Measurements from ENCODE around the gene NAA15. TPM values are rescaled to one million over a fixed set of nuclear protein-coding genes. Genes with fewer than 3 reads are reported as not detected.
A peak's percentile ranks its signal among the peaks of the same experiment; 100 is the strongest.

NAA15 gene
- total RNA-seq, 1 donor from 2014 or later = 33.1 TPM

GRCh38 chr4:139266208-139266582 is 35.1 kb upstream of the NAA15 start:
- H3K4me3 ChIP-seq = peak overlapping the region; percentile 61
- H3K9me3 ChIP-seq (replicated peaks) = no peaks in the 10 kb centered on the region
- no peaks in the 10 kb centered on the region for H3K36me3 ChIP-seq
- no peaks in the 10 kb centered on the region for H3K27me3 ChIP-seq (ENCODE audit: low read depth)
- intact Hi-C loops (cut with micrococcal nuclease) = no loop called here
- TF ChIP-seq, protein P1, sequence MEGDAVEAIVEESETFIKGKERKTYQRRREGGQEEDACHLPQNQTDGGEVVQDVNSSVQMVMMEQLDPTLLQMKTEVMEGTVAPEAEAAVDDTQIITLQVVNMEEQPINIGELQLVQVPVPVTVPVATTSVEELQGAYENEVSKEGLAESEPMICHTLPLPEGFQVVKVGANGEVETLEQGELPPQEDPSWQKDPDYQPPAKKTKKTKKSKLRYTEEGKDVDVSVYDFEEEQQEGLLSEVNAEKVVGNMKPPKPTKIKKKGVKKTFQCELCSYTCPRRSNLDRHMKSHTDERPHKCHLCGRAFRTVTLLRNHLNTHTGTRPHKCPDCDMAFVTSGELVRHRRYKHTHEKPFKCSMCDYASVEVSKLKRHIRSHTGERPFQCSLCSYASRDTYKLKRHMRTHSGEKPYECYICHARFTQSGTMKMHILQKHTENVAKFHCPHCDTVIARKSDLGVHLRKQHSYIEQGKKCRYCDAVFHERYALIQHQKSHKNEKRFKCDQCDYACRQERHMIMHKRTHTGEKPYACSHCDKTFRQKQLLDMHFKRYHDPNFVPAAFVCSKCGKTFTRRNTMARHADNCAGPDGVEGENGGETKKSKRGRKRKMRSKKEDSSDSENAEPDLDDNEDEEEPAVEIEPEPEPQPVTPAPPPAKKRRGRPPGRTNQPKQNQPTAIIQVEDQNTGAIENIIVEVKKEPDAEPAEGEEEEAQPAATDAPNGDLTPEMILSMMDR (IDR thresholded peaks at IDR 0.05; ENCODE audit: borderline replicate concordance) = no peak
- H3K4me1 ChIP-seq = peaks cover 21% of the 10 kb centered on the region
- DNase-seq = no peak
- H3K27ac ChIP-seq (replicated peaks) = peak overlapping the region; percentile 71

DNA sequence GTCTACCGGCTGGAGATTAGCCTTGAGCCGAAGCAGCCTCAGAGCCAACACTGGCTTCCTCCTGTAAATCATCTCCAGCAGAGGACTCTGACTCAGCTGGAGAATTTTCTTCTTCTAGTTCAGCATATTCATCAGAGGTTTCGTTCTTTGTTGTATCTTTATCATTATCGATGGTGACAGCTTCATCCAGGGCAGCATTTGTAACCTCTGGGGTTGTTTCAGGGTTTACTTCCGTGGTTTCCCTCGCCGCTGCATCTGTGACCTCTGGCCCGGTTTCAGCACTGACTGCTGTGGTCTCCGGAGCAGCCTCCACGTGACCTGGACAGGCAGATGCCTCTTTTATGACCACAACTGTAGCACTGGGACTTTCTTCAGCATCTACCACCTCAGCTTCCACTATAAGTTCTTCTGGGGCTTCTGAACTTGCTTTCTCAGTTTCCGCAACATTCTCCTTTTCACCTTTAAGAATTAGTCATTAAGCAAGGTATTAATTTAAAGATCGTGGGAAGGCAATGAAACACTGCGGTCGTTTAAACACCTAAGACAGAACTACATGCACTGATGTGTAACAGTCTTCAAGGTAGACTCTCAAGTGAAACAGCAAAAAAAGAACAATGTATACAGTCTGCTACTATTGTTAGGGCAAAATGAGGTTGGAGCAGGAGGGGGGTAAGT is 34.6 kb upstream of the NAA15 start:
- DNase-seq = peak; percentile 76
- intact Hi-C loops (cut with micrococcal nuclease) = no loop called here
- Histone ChIP-seq H3K9me3 (replicated peaks) (no peaks in the 10 kb centered on the region), H3K27ac (replicated peaks) (peak overlapping the region; percentile 71), H3K36me3 (no peaks in the 10 kb centered on the region), H3K4me3 (peak overlapping the region; percentile 61), H3K27me3 (ENCODE audit: low read depth) (no peaks in the 10 kb centered on the region), H3K4me1 (peaks cover 21% of the 10 kb centered on the region)
- TF ChIP-seq, protein P1 (IDR thresholded peaks at IDR 0.05; ENCODE audit: borderline replicate concordance) = no peak

DNA sequence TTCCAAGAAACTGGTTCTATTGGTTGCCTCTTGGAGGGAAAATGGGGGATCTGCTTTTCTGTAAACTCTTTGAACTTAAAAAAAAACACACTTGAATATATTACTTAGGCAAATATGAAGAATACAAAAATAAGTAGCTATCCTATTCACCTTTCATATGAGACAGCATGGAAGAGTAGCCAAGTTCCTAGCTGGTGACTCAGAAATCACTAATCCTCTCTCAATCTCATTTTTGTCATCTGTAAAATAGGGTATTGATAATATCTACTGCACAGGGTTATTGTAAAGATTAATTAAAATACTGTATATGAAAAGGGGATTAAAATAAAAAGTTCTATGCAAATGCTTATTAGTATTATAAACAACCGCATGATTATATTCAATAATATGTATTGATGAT is 34.0 kb upstream of the NAA15 start:
- Histone ChIP-seq H3K27ac (replicated peaks) (peak overlapping the region; percentile 71), H3K27me3 (ENCODE audit: low read depth) (no peaks in the 10 kb centered on the region), H3K4me3 (no peak overlapping the region), H3K9me3 (replicated peaks) (no peaks in the 10 kb centered on the region), H3K36me3 (no peaks in the 10 kb centered on the region), H3K4me1 (peaks cover 21% of the 10 kb centered on the region)
- TF ChIP-seq, protein P1 (IDR thresholded peaks at IDR 0.05; ENCODE audit: borderline replicate concordance) = no peak
- no peak for DNase-seq
- intact Hi-C loops (cut with micrococcal nuclease) = no loop called here

GRCh38 chr4:139273835-139274234 is 27.5 kb upstream of the NAA15 start:
- Histone ChIP-seq H3K27ac (replicated peaks) (no peak overlapping the region), H3K9me3 (replicated peaks) (no peaks in the 10 kb centered on the region), H3K36me3 (no peaks in the 10 kb centered on the region), H3K4me1 (no peaks in the 10 kb centered on the region), H3K27me3 (ENCODE audit: low read depth) (peaks cover 44% of the 10 kb centered on the region), H3K4me3 (no peak overlapping the region)
- intact Hi-C loops (cut with micrococcal nuclease) = no loop called here
- DNase-seq = no peak
- TF ChIP-seq, protein P1 (IDR thresholded peaks at IDR 0.05; ENCODE audit: borderline replicate concordance) = no peak

- Histone ChIP-seq H3K9me3 (replicated peaks) (no peaks in the 10 kb centered on the region), H3K36me3 (no peaks in the 10 kb centered on the region), H3K4me3 (no peak overlapping the region), H3K27ac (replicated peaks) (no peak overlapping the region), H3K27me3 (ENCODE audit: low read depth) (peaks cover 53% of the 10 kb centered on the region), H3K4me1 (peaks cover 9% of the 10 kb centered on the region)
- intact Hi-C loops (cut with micrococcal nuclease) = no loop called here
- TF ChIP-seq, protein P1 (IDR thresholded peaks at IDR 0.05; ENCODE audit: borderline replicate concordance) = no peak
- no peak for DNase-seq
These were observed 26.5 kb upstream of the NAA15 start for GRCh38 chr4:139274790-139275189.

Measured in left ventricle myocardium inferior (tissue), 1 donor.